ENCODE results near the gene CUBN.

DNA sequence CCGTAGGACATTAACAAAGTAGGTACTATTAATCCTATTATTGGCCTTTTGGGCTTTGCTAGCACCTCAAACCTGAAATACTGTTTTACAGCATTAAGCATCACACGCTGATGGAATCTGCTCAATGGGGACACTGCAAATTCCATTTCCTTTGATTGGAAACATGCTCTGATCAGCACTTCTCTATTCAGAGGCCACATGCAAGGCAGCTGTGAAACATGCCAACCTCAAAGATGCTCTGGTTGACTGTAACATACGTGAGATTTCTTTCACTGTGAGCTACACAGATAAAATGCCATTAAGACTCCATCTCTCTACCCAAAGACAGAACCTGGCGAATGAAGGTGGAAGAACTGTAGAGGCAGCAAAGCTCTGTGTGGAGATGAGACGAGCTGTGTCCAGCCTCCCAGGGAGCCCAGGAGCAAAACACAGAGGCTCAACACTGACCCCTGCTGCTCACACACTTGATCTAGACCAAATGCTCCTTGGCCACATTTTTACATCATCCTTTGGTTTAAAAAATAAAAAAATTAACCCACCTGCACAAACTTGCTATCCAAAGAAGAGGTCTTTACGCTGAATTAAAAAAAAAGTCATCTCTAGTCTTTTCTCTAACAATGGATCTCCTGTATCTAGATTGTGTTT, 320.4 kb downstream of the CUBN start:
- TF ChIP-seq CTCF (tag by site-specific recombination; IDR thresholded peaks at IDR 0.05): no peak
- no peak for TF ChIP-seq ZNF629 (tag by site-specific recombination; IDR thresholded peaks at IDR 0.05)
- no peak for TF ChIP-seq ZSCAN30 (tag by site-specific recombination; IDR thresholded peaks at IDR 0.05)
